ENCODE results near the gene DDX10.
"Not testable (repeated sequence)": the region's sequence is repeated elsewhere in the genome, so short reads cannot be mapped to it uniquely, and the experiment has no call there.

DDX10 gene

GRCh38 chr11:108774037-108774730 is 109.3 kb downstream of the DDX10 start:
- H3K79me2 ChIP-seq (ENCODE audit: insufficient read depth, low read depth): no peaks in the 10 kb centered on the region
- no peak overlapping the region for H3K4me3 ChIP-seq (IDR thresholded peaks at IDR 0.05; ENCODE audit: insufficient read depth, low read depth, low read length)
- no peak overlapping the region for H3K27ac ChIP-seq
- H3K27me3 ChIP-seq (ENCODE audit: insufficient read depth, low read depth): no peaks in the 10 kb centered on the region
- H3K36me3 ChIP-seq (ENCODE audit: insufficient read depth): no peaks in the 10 kb centered on the region
- no peak overlapping the region for H2AFZ ChIP-seq (ENCODE audit: low read depth)
- no peaks in the 10 kb centered on the region for H3K4me1 ChIP-seq (ENCODE audit: low read depth, poor library complexity, severe bottlenecking)
- H4K20me1 ChIP-seq (ENCODE audit: insufficient read depth): no peaks in the 10 kb centered on the region
- no peak overlapping the region for H3K4me2 ChIP-seq
- TF ChIP-seq, protein P1, sequence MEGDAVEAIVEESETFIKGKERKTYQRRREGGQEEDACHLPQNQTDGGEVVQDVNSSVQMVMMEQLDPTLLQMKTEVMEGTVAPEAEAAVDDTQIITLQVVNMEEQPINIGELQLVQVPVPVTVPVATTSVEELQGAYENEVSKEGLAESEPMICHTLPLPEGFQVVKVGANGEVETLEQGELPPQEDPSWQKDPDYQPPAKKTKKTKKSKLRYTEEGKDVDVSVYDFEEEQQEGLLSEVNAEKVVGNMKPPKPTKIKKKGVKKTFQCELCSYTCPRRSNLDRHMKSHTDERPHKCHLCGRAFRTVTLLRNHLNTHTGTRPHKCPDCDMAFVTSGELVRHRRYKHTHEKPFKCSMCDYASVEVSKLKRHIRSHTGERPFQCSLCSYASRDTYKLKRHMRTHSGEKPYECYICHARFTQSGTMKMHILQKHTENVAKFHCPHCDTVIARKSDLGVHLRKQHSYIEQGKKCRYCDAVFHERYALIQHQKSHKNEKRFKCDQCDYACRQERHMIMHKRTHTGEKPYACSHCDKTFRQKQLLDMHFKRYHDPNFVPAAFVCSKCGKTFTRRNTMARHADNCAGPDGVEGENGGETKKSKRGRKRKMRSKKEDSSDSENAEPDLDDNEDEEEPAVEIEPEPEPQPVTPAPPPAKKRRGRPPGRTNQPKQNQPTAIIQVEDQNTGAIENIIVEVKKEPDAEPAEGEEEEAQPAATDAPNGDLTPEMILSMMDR (conservative IDR thresholded peaks at IDR 0.05; ENCODE audit: low read depth, low read length): no peak
- H3K9ac ChIP-seq: no peak overlapping the region

- no peaks in the 10 kb centered on the region for H3K4me1 ChIP-seq (ENCODE audit: low read depth, poor library complexity, severe bottlenecking)
- H4K20me1 ChIP-seq (ENCODE audit: insufficient read depth): no peaks in the 10 kb centered on the region
- H3K4me2 ChIP-seq: no peak overlapping the region
- H3K27ac ChIP-seq: no peak overlapping the region
- no peaks in the 10 kb centered on the region for H3K27me3 ChIP-seq (ENCODE audit: insufficient read depth, low read depth)
- H3K9ac ChIP-seq: no peak overlapping the region
- no peaks in the 10 kb centered on the region for H3K36me3 ChIP-seq (ENCODE audit: insufficient read depth)
- no peaks in the 10 kb centered on the region for H3K79me2 ChIP-seq (ENCODE audit: insufficient read depth, low read depth)
- H2AFZ ChIP-seq (ENCODE audit: low read depth): no peak overlapping the region
- H3K4me3 ChIP-seq (IDR thresholded peaks at IDR 0.05; ENCODE audit: insufficient read depth, low read depth, low read length): no peak overlapping the region
- TF ChIP-seq, protein P1 (conservative IDR thresholded peaks at IDR 0.05; ENCODE audit: low read depth, low read length): no peak
Observed at GRCh38 chr11:108775324-108775723, 110.5 kb downstream of the DDX10 start.

DNA sequence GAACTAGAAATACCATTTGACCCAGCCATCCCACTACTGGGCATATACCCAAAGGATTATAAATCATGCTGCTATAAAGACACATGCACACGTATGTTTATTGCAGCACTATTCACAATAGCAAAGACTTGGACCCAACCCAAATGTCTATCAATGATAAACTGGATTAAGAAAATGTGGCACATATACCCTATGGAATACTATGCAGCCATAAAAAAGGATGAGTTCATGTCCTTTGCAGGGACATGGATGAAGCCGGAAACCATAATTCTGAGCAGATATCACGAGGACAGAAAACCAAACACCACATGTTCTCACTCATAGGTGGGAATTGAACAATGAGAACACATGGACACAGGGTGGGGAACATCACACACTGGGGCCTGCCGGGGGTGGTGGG is 114.3 kb downstream of the DDX10 start:
- not testable (repeated sequence) for H3K27ac ChIP-seq; H3K36me3 ChIP-seq (ENCODE audit: insufficient read depth); H4K20me1 ChIP-seq (ENCODE audit: insufficient read depth); H3K79me2 ChIP-seq (ENCODE audit: insufficient read depth, low read depth); H3K27me3 ChIP-seq (ENCODE audit: insufficient read depth, low read depth); H3K4me2 ChIP-seq; H3K9ac ChIP-seq; H3K4me1 ChIP-seq (ENCODE audit: low read depth, poor library complexity, severe bottlenecking); H3K4me3 ChIP-seq (IDR thresholded peaks at IDR 0.05; ENCODE audit: insufficient read depth, low read depth, low read length); H2AFZ ChIP-seq (ENCODE audit: low read depth)

DNA sequence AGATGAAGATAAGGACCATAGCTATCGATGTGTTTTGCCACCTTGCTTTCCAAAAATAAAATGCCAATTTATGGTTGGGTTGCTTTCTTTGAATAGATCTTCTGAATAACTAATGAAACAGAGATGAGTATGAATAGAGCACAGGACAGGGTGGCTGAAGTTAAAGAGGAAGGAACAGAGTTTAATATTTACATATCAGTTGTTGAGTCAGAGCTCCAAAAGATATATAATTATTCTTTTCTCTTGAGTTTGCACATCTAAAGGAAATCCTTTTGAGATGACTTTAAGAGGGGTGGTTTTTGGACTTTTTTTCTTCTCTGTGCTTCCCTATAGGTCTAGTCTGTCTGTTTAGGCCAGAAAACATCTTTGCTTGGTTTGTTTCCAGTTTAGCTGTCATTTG is 115.2 kb downstream of the DDX10 start:
- Histone ChIP-seq H3K79me2 (ENCODE audit: insufficient read depth, low read depth) (no peaks in the 10 kb centered on the region; the same call in 1 of the 2 replicates), H3K4me1 (ENCODE audit: low read depth, poor library complexity, severe bottlenecking) (no peaks in the 10 kb centered on the region), H3K9ac (no peak overlapping the region), H3K36me3 (ENCODE audit: insufficient read depth) (no peaks in the 10 kb centered on the region), H3K4me2 (no peak overlapping the region), H3K4me3 (IDR thresholded peaks at IDR 0.05; ENCODE audit: insufficient read depth, low read depth, low read length) (no peak overlapping the region), H2AFZ (ENCODE audit: low read depth) (no peak overlapping the region), H3K27me3 (ENCODE audit: insufficient read depth, low read depth) (no peaks in the 10 kb centered on the region), H4K20me1 (ENCODE audit: insufficient read depth) (no peaks in the 10 kb centered on the region), H3K27ac (no peak overlapping the region)
- TF ChIP-seq, protein P1 (conservative IDR thresholded peaks at IDR 0.05; ENCODE audit: low read depth, low read length): no peak

- Histone ChIP-seq H3K27me3 (ENCODE audit: insufficient read depth, low read depth) (no peaks in the 10 kb centered on the region), H3K9ac (no peak overlapping the region), H3K27ac (no peak overlapping the region), H3K4me1 (ENCODE audit: low read depth, poor library complexity, severe bottlenecking) (no peaks in the 10 kb centered on the region), H3K4me2 (no peak overlapping the region), H2AFZ (ENCODE audit: low read depth) (no peak overlapping the region), H3K79me2 (ENCODE audit: insufficient read depth, low read depth) (peaks cover 9% of the 10 kb centered on the region; the same call in 1 of the 2 replicates), H3K36me3 (ENCODE audit: insufficient read depth) (no peaks in the 10 kb centered on the region), H4K20me1 (ENCODE audit: insufficient read depth) (no peaks in the 10 kb centered on the region), H3K4me3 (IDR thresholded peaks at IDR 0.05; ENCODE audit: insufficient read depth, low read depth, low read length) (no peak overlapping the region)
- TF ChIP-seq, protein P1 (conservative IDR thresholded peaks at IDR 0.05; ENCODE audit: low read depth, low read length): no peak
Observed at GRCh38 chr11:108781946-108782345, 117.1 kb downstream of the DDX10 start.
